ENCODE results near the gene PGBD1. TPM values are rescaled to one million over a fixed set of nuclear protein-coding genes. Genes with fewer than 3 reads are reported as not detected.
A peak's percentile ranks its signal among the peaks of the same experiment; 100 is the strongest.

Gene PGBD1
- total RNA-seq, 6 experiments from 2014 or later: 2.6 to 4.5 (median 4.1) TPM

DNA sequence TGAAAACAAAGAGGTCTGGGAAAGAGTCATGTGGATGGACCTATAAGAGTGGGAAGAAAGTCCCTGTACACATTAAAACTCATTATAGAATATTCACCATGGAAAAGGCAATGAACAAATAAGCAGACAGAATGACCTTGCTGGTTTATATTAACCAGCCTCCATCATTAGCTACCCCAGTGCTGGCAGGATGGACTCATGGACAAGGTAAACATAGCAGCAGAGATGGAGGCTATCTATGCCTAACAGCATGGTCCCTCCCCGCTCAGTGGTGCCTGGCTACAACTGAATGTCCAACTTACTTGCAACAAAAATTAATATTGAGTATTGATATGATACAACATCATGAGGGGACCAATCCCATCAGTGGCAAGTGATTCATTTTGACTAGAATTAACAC, 63.8 kb downstream of the PGBD1 start:
- no peak for TF ChIP-seq CTCF (IDR thresholded peaks at IDR 0.05)
- DNase-seq: no peak
- Mint-ChIP-seq H3K4me1 (ENCODE audit: low read depth) (peaks cover 9% of the 10 kb centered on the region), H3K9me3 (no peaks in the 10 kb centered on the region; the same call in 1 of the 2 replicates), H3K36me3 (ENCODE audit: low read depth) (peaks cover 5% of the 10 kb centered on the region; the same call in 1 of the 2 replicates), H3K27ac (no peak overlapping the region), H3K27me3 (ENCODE audit: insufficient read depth) (peaks cover 5% of the 10 kb centered on the region), H3K4me3 (no peak overlapping the region)

- Mint-ChIP-seq H3K27ac (no peak overlapping the region), H3K9me3 (no peaks in the 10 kb centered on the region), H3K4me3 (no peak overlapping the region)
Observed at GRCh38 chr6:28347119-28347518, 65.7 kb downstream of the PGBD1 start.

DNA sequence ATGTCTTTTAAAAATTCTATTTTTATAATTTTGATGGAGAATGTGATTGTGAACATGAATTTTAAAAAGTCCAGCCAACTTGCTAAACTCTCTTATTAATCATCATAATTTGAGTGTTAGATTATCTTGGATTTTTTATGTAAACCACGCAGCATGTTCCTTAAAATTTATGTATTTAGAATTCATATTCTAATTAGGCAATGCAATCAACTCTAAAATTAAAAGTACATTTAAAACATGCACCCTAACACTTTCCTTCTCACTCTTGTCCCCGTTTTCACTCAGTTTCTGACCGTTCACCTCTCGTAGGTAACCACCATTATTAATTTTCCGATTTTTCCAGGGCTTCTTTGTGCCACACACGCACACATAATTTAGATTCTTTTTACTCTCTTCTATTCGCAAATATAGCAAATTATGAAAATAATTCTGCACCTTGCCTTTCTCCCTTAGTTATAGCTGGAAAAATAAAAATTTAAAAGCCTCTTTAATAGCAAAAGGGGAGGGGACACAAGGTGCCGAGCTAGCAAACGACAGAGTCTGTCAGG, 68.0 kb downstream of the PGBD1 start:
- H3K27ac Mint-ChIP-seq: peak overlapping the region; percentile 88
- peaks cover 5% of the 10 kb centered on the region; the same call in 1 of the 2 replicates for H3K36me3 Mint-ChIP-seq (ENCODE audit: low read depth)
- H3K4me3 Mint-ChIP-seq: peak overlapping the region; percentile 99
- H3K27me3 Mint-ChIP-seq (ENCODE audit: insufficient read depth): peaks cover 5% of the 10 kb centered on the region
- no peak for DNase-seq
- H3K4me1 Mint-ChIP-seq (ENCODE audit: low read depth): peaks cover 32% of the 10 kb centered on the region
- TF ChIP-seq CTCF (IDR thresholded peaks at IDR 0.05): no peak
- H3K9me3 Mint-ChIP-seq: no peaks in the 10 kb centered on the region

More at GRCh38 chr6:28347119-28347518, 65.7 kb downstream of the PGBD1 start:
- Mint-ChIP-seq H3K27me3 (ENCODE audit: insufficient read depth) (peaks cover 5% of the 10 kb centered on the region), H3K4me1 (ENCODE audit: low read depth) (peaks cover 26% of the 10 kb centered on the region), H3K36me3 (ENCODE audit: low read depth) (peaks cover 5% of the 10 kb centered on the region; the same call in 1 of the 2 replicates)
- TF ChIP-seq CTCF (IDR thresholded peaks at IDR 0.05): no peak
- no peak for DNase-seq

GRCh38 chr6:28349892-28350737, 68.7 kb downstream of the PGBD1 start, which contains the start of gene ZKSCAN3:
Gene ZKSCAN3, plus strand, starts transcription at chr6:28349947. Its CDS starts 9,640 bp downstream, at chr6:28359587.
- TF ChIP-seq CTCF (IDR thresholded peaks at IDR 0.05): no peak
- Mint-ChIP-seq H3K9me3 (no peaks in the 10 kb centered on the region), H3K27me3 (ENCODE audit: insufficient read depth) (peaks cover 5% of the 10 kb centered on the region), H3K4me1 (ENCODE audit: low read depth) (peaks cover 36% of the 10 kb centered on the region), H3K4me3 (peak within 1 kb of the TSS; percentile 99), H3K27ac (peak within 1 kb of the TSS; percentile 88), H3K36me3 (ENCODE audit: low read depth) (peaks cover 5% of the 10 kb centered on the region; the same call in 1 of the 2 replicates)
- peak; percentile 75 for DNase-seq

- no peak overlapping the region for H3K27ac Mint-ChIP-seq
Observed at GRCh38 chr6:28351087-28351486, 69.7 kb downstream of the PGBD1 start.

More at GRCh38 chr6:28351087-28351486, 69.7 kb downstream of the PGBD1 start:
- no peak for DNase-seq
- Mint-ChIP-seq H3K36me3 (ENCODE audit: low read depth) (peaks cover 5% of the 10 kb centered on the region; the same call in 1 of the 2 replicates), H3K4me1 (ENCODE audit: low read depth) (peaks cover 43% of the 10 kb centered on the region), H3K27me3 (ENCODE audit: insufficient read depth) (peaks cover 3% of the 10 kb centered on the region), H3K9me3 (no peaks in the 10 kb centered on the region), H3K4me3 (peak overlapping the region; percentile 99)
- no peak for TF ChIP-seq CTCF (IDR thresholded peaks at IDR 0.05)
